ENCODE measurements around the gene WDFY4. TPM values are rescaled to one million over a fixed set of nuclear protein-coding genes. Genes with fewer than 3 reads are reported as not detected.

Gene WDFY4
- polyA plus RNA-seq, 3 donors = 0.34 to 2.1 (median 0.54) TPM

DNA sequence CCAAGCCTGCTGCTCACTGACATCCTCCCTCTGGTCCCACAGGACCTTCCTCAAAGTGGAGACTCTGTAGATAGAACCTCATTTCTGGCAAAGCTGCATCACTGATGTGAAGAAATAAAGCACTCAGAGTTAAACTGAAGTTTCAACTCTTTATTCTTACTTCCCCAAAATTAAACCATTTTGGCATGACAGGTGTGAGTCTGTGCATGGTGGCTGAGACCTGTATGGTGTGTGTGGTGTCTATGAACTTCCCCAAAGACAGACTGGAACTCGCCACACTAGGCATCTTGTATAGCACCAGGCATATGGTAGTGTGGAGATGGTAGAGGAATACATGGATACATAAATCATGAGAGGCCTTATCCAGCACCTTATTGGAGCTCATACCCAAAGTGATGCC is 6.6 kb upstream of the WDFY4 start:
- H3K27ac ChIP-seq (ENCODE audit: low read depth, low read length) = no peak overlapping the region
- WGBS, 3 donors = 72 to 95% (median 76%) methylated on average over 1 of the region's 1 CpG

DNA sequence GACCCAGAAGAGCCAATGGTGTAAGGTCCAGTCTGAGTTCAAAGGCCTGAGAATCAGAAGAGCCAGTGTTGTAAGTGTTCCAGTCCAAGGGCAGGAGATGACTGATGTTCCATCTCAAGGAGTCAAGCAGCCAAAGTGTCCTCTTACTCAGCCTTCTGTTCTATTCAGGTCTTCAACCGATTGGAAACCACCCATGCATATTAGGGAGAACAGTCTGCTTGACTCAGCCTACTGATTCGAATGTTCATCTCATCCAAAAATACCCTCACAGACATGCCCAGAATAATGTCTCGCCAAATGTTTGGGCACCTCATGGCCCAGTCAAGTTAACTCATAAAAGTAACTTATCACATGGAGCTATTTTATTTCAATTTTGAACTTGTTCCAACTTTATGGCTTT is 2.9 kb upstream of the WDFY4 start:
- 70 to 92% (median 92%) methylated on average over 3 of the region's 3 CpGs for WGBS, 3 donors
- H3K27ac ChIP-seq (ENCODE audit: low read depth, low read length) = no peak overlapping the region

DNA sequence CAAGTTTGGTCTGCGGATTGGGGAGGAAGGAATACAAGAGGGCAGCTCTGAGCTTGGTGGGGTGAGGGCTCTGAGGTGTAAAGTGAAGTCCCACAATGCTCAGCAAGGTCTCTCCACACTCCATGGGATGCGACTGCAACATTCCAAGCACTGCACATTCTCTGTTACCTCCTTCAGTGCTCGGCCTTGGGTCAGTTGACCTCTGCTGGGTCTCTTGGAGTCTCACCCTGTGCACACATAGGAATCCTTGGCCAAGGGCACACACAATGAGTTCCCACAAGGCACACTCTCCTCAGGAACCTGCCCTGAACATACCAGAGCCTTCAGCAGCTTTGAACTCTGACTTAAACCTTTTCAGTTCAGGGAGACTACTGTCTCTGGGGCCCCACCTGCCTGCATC is 2.4 kb upstream of the WDFY4 start:
- 71 to 89% (median 81%) methylated on average over 3 of the region's 3 CpGs for WGBS, 3 donors
- no peak overlapping the region for H3K27ac ChIP-seq (ENCODE audit: low read depth, low read length)

DNA sequence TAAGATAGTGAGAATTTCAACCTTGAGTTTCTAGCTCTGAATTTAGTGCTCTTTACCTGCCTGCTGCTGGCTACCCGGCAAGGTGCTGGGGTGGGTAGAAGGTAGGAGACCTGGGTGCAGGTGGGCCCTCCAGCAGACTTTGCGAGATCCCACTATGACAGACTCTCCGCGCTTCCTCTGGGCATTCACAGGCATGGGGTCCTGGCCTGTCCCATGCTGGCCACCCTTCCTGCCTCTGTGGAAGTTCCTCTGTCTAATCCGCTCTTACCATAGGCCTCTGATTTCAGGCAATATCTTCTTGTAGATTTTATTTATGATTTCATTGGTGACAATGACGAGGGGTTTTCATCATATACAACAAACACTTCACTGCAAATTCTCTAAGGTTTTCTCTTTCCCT is 1.2 kb upstream of the WDFY4 start:
- WGBS, 3 donors = 84 to 97% (median 93%) methylated on average over 6 of the region's 6 CpGs
- no peak overlapping the region for H3K27ac ChIP-seq (ENCODE audit: low read depth, low read length)

DNA sequence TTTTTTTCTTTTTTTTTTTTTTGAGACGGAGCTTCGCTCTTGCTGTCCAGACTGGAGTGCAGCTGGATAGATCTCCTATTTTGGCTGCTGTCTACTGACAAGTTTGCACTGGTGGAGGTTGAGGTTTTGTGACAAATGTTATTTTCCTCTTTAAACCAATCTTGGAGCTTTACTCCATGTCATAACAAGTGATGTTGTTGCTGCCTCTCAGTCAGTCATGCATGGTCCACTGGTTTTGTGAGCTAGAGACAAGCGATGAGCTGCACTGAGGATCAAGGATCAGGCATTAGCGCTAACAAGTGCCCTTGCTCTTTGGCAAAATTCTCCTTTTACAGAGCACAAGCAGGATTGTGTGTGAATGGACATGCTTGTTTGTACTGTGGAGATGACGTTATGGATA is 805 bp upstream of the WDFY4 start:
- H3K27ac ChIP-seq (ENCODE audit: low read depth, low read length) = no peak overlapping the region
- WGBS, 3 donors = 84 to 87% (median 85%) methylated on average over 5 of the region's 5 CpGs

DNA sequence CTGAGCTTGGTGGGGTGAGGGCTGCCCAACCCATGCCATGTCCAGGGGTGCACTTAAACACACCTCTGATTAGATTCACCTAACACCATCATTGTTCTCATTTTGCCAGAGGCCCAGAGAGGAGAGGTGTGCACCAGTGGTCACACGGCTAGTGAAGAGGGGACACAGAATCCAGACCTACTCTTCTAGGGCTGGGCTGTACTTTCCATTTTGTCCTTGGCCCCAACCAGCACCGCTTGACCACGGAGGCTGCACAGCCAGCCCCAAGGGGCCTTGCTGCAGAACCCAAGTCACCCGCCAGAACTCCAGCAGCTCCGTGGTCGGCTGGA is 246 bp upstream of the WDFY4 start:
- H3K27ac ChIP-seq (ENCODE audit: low read depth, low read length) = no peak overlapping the region
- 50 to 79% (median 50%) methylated on average over 6 of the region's 6 CpGs for WGBS, 3 donors

DNA sequence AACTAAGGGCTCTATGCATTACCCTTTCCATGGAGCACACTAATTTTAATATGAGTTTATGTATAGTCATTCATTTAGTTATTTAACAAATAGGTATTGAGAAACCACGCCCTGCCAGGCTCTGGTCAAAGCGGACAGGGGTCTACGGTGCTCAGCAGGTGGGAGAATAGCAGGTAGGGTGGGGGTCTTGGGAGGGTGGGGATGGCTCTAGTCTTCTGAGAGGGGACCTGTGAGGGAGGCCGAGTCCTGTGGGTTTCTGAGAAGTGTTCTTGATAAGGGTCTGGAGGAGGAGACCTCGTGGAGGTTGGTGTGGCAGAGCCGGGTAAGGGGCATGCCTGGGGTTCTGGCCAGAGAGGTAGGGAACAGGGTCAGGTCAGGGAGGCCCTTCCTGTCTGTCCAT is 1.1 kb downstream of the WDFY4 start:
- 75 to 83% (median 77%) methylated on average over 6 of the region's 6 CpGs for WGBS, 3 donors
- H3K27ac ChIP-seq (ENCODE audit: low read depth, low read length) = no peak overlapping the region

DNA sequence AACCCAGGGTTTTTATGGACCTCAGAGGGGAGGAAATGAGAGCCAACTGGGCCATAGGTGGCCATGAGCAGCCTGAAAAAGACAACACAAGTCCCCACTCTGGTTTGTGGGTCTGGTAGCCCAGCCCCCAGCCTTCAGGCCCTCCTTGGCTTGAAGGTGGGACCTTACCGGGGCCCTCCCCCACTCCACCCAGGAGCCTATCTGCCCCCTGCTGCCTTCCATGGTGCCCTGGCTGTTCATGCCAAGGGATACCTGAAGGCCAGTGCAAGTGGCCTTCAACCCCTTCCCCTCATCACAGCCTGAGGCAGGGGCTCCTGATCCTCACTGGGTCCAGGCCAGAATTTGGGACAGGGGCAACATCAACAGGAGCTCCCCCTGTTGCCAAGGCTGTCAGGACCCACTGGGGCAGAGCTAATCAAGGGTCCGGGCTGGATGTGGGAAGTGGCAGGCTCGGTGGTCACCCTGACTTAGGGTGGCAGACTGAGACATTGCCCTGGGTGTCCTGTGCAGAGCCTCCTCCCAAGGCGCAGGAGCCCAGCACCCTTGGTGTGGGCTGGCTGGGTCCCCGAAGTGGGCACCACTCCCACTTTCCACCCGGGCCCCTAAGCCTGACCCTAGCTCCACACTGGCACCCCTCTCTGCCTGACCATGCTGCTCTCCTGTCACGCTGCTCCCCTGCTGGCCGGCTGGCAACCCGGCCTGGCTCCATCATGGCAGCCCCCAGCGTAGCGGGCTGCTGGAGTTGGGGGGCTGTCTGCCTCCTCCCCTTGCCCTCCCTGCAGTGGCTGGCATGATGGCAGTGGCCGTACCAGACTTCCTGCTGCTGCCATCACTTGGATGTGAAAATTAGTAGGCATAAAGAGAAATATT is 6.4 kb downstream of the WDFY4 start:
- WGBS, 3 donors = 80 to 94% (median 94%) methylated on average over 12 of the region's 12 CpGs
- no peak overlapping the region for H3K27ac ChIP-seq (ENCODE audit: low read depth, low read length)

DNA sequence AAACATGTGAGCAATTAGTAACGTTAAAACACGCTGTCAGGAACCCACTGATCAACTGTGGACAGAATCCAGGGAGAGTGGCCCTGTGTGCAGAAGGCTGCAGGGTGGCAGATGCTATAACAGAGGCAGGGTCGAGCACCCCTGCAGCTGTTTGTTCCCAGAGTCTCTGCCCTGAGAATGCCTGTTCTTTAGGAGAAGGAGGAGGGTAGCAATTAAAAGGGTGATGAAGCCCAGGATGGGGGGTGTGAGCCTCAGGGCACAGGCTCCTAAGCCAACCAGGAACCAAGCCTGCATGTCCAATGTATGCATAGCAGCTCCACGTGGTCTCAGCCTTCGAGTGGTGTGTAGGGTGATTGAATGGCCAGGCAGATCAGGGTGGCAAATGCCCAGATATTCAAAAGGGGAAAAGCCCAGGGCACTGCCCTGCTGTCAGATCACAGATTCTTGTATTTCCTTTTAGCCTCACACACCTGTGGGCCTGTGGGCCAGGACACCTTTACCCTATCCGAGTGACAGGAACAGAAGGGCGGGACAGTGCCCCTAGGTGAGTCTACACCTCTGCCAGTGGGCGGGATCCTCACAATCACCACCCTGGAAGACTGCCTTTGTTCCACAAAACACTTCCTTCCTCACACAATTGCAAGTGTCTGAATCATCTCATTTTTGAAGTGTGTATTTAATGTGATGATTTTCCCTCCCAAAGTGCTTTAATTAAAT is 7.3 kb downstream of the WDFY4 start:
- no peak overlapping the region for H3K27ac ChIP-seq (ENCODE audit: low read depth, low read length)
- 28 to 64% (median 59%) methylated on average over 8 of the region's 8 CpGs for WGBS, 3 donors

DNA sequence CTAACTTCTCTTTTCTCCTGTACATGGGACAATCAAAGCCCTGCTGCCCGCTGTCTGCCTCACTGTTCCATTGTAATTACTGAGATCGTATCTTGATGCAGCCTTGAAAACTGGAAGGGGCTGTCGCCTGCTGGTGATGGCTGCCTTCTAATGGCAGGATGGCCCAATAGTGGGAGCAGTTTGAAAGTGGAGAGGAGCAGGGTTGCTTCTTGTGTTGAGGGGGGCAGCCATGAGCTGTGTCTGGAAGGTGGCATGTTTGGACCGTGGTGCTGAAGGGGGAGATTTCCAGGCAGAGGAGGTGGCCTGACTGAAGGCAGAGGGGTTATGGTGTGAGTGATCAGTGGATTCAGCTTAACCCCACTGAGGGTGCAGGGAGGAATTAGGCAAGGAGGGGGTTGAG is 8.1 kb downstream of the WDFY4 start:
- WGBS, 3 donors = 68 to 93% (median 86%) methylated on average over 4 of the region's 4 CpGs
- no peak overlapping the region for H3K27ac ChIP-seq (ENCODE audit: low read depth, low read length)

DNA sequence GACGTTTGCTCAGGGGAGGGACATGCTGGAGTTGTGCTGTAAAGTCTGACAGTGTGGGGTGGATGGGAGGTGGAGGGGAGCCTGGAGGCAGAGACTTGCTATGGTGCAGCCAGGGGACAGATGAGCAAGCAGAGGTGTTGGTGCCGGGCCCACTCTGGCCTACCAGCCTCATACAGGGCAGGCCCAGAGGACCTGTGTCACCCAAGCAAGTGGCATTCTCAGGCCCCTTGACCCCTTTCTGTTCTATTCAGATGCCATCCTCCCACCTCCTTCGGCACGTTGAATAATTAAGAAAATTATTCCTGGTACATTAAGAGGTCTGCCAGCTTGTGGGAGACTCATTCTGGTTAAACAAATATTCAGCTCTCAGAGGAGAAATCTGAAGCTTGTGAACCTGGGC is 8.5 kb downstream of the WDFY4 start:
- no peak overlapping the region for H3K27ac ChIP-seq (ENCODE audit: low read depth, low read length)
- WGBS, 3 donors = 64 to 81% (median 81%) methylated on average over 4 of the region's 4 CpGs

DNA sequence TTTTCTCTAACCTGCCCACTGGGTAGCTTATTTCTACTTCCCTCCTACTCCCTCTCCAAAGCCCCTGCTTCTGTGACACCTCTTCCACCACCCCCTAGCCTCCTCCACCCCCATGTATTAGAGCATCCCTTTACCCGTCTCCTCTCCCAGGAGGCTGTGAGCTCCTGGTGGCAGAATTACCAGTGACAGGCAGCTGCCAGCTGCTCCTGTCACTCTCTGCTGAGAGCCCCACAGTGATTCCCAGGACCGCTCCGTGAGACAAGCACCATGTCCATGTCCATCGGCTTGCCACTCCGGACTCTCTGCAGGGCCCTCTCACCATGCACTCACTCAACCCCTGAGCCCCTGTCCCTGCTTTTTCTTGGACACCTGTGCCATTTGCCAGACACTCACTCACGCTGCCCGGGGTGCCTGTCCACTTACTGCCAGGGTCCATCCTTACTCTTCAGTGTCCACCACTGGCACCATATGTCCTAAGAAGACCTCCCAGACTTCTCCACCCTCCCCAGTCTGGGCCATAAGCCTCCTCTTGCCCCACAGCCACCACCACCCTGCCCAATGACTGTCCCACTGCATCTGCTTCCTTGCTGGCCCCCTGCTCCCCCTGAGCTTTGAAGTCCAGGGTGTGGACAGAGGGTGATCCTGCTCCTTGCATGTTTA is 9.8 kb downstream of the WDFY4 start:
- H3K27ac ChIP-seq (ENCODE audit: low read depth, low read length) = no peak overlapping the region
- 84 to 92% (median 90%) methylated on average over 7 of the region's 7 CpGs for WGBS, 3 donors

DNA sequence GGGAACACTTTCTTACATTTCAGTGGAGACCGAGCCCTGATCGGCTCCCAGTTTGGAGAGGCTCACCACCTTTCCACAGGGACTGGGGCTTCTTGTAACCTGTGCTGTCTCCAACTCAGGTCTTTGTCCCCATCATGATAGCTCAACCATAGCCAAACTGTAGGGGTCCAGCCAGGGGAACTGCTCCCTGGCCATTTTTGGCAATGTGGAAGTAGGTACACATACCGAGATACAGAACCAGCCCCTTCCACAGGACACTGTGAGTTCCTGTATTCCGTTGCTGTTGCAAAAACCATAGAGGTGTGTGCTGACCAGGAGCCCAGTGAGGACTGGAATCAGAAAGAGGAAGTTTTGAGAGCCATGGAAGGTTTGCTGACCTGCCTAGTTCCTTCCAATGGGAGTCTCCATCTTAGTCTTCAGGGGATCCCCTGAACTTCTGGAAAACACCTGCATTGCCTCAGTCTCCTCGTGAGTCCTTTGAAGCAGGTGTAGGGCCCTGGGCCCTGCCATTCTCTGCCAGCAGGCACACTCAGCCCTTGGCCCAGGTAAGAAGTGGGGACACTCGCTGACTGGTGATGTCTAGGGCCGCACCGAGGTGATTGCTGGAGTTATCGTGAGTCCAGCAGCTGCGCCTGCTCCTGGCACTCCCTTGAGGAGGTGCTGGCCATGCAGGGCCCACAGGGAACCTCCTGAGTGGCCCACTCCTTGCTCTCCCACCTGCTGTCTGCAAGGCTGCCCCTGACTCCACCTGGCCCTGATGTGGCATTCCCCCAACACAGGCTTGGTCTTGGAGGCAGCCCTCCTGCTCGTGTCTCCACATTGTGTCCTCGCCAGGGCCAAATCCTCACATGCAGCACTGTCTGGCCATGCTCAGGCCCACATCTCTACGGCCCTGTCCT is 11.2 kb downstream of the WDFY4 start:
- no peak overlapping the region for H3K27ac ChIP-seq (ENCODE audit: low read depth, low read length)
- 81 to 85% (median 85%) methylated on average over 13 of the region's 13 CpGs for WGBS, 3 donors

DNA sequence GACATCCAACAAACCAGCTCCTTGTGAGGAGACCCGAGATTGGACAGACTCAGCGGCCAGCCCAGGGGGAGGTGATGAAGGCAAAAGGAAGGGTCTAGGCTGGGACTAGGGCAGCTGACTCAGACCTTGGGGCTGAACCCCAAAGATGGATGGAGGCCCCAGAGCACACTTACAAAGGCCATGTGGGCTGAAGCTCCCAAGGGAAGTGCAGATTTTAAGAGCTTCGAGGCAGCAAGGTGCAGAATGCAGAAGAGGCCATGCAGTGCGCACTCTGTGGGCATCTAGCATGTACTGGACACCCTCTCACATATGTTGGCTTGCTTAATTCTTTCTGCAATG is 11.8 kb downstream of the WDFY4 start:
- WGBS, 3 donors = 88 to 91% (median 91%) methylated on average over 4 of the region's 4 CpGs
- H3K27ac ChIP-seq (ENCODE audit: low read depth, low read length) = no peak overlapping the region

DNA sequence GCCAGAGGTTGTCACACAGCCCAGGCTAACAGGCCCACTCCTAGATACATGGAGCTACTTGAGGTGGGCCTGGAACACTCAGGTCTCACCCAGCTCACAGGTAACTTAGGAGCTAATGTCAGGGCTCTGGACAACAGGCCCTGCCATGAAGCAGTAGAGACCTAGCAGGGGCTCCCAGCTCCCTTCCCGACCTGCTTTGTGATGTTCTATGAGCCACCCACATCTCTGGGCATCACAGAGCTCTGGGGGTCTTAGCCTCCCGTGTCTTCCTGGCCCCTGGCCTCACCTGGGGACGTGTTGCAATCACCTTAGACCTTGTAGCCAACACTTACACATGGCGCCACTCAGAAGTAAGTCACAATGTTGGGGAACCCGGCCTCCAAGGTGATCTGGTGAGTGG is 12.4 kb downstream of the WDFY4 start:
- no peak overlapping the region for H3K27ac ChIP-seq (ENCODE audit: low read depth, low read length)
- WGBS, 3 donors = 69 to 92% (median 88%) methylated on average over 5 of the region's 5 CpGs

DNA sequence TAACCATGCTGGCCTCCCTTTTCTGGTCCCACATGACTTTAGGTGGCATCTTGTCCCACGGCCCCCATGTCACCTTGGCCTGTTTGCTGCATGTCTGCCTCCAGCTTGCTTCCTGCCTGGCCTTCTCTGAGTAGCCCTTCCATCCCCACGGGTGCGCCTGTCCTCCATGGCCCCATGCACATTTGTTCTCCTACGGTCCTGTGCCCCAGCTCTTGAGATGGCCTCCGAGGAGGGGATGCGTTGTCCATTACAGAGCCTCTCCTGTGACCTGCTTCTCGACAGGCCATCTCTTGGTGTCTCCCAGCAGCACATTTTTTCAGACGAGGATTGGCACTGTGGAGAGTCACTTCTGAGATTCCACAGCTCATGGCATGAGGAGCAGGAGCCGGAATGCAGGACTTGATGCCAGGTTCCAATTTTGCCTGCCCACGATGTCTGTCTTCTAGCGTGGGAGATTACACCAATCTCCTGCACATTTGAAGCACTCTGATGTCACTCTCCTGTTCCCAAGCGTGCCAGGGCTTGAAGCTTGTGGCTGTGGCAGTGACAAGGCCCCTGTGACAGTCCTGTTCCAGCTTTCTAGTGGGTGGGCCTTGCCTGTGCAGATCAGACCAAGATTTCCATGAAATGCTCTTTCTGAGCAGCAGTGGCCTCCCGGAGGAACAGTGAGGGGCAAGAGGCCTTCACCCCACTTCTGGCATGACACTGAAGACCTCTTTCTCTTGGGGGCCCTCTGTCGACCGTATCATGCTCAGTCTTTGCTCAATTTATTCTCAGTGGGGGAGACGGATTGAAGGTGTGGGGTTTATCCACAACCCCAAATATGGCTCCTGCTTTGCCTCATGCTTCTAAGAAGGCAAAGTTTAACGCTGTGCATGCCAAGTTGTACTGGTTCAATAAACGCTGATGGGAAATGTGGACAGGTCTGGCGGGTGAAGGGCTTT is 13.4 kb downstream of the WDFY4 start:
- 75 to 89% (median 88%) methylated on average over 19 of the region's 19 CpGs for WGBS, 3 donors
- no peak overlapping the region for H3K27ac ChIP-seq (ENCODE audit: low read depth, low read length)

DNA sequence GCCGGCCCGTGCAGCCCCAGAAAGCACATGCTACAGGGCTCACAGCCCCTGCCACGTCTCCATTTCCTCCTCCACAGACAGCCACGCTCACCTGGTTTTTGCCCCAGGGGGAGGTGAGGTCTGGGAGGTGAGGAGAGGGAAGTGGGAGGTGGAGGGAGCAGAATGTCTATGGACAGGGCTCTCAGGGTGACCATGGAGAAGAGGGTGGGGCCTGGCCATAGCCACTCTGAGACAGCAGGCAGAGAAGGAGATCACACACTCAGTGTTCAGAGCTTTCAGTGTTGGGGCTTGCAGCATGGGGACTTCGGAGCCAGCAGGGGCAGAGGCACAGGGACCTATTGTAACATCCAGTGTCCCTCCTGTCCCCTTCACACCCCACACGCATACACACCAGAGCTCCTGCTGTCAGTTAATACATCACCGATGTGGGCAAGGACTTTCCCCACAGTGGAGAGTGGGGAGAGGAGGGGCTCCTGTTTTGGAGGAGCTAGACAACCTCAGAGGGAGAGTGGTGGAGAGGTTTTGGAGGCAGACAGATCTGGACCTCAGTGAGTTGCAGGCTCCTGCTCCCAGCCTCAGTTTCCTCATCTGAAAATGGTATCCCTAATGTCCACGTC is 14.4 kb downstream of the WDFY4 start:
- 46 to 83% (median 77%) methylated on average over 8 of the region's 8 CpGs for WGBS, 3 donors
- H3K27ac ChIP-seq (ENCODE audit: low read depth, low read length) = no peak overlapping the region
